ENCODE data around the gene TLR3. TPM values are rescaled to one million over a fixed set of nuclear protein-coding genes. Genes with fewer than 3 reads are reported as not detected.
"Not testable (repeated sequence)": the region's sequence is repeated elsewhere in the genome, so short reads cannot be mapped to it uniquely, and the experiment has no call there.

TLR3 gene
- total and polyA plus RNA-seq, 5 experiments from 2014 or later: 0.25 to 3.8 (median 0.43) TPM

DNA sequence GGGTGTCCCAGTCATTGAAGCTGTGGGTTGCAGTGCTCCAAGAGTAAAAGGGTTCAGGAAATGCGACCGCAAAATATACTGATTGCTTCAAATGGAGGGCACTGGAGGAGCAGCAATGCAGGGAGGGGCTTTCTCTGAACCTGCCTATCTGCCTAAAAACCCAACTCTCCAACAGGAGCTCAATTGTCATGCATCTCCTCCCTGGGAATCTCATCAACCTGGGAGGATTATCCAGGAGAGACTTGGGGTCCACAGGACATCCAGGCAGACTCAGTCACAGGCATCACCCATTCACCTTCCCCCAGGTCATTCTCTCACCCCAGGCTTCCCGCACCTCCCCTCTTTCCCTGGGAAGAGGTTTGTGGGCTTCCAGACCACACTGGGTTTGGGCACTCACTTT lies 38.2 kb upstream of the TLR3 start:
- Mint-ChIP-seq H3K27me3 (peaks cover 20 to 34% (median 21%) of the 10 kb centered on the region in 5 donors), H3K9me3 (peaks cover 0 to 41% (median 8%) of the 10 kb centered on the region in 9 donors), H3K27ac (no peak overlapping the region), H3K4me3 (no peak overlapping the region), H3K36me3 (peaks cover 0 to 9% (median 0%) of the 10 kb centered on the region in 3 donors), H3K4me1 (no peaks in the 10 kb centered on the region)
- DNase-seq: no peak
- no peak for ATAC-seq
- POLR2A ChIA-PET: no interaction called here

DNA sequence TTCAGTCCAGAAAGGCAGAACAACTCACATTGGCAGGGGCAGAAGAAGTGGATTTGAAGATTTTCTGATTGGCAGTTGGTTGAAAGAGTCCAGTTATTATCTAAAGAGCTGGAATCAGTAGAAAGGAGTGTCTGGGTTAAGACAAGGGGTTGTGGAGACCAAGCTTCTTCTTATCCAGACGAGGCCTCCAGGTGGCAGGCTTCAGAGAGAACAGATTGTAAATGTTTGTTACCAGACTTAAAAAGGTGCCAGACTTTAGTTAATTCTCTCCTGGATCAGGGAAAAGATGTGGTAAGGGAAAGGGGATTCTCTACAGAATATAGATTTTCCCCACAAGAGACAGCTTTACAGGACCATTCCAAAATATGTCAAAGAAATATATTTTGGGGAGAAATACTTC lies 36.7 kb upstream of the TLR3 start:
- Mint-ChIP-seq H3K4me1 (no peaks in the 10 kb centered on the region), H3K4me3 (no peak overlapping the region), H3K27me3 (peaks cover 22 to 44% (median 25%) of the 10 kb centered on the region in 5 donors), H3K36me3 (peaks cover 0 to 9% (median 0%) of the 10 kb centered on the region in 3 donors), H3K9me3 (peaks cover 0 to 41% (median 8%) of the 10 kb centered on the region in 9 donors), H3K27ac (no peak overlapping the region)
- POLR2A ChIA-PET: no interaction called here
- ATAC-seq: no peak
- DNase-seq: no peak

DNA sequence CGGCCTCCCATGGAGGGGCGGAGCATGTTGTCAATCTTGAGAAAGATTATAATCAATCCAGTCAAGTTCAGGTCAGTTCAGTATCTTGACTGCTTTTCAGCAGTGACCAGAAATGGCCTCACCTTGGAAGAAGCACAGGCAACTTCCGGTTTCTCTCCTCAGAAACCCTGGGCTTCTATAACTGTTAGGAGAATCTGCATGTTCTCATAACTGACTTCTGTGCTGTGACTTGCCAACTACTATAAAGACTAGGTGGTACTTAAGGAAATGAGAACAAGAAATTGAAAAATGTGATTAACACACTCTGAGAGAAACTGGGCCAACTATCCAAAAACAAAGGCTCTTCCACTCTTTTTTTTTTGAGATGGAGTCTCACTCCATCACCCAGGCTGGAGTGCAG lies 35.9 kb upstream of the TLR3 start:
- ATAC-seq: no peak
- H3K4me1 Mint-ChIP-seq: no peaks in the 10 kb centered on the region
- peaks cover 27 to 52% (median 28%) of the 10 kb centered on the region in 5 donors for H3K27me3 Mint-ChIP-seq
- H3K4me3 Mint-ChIP-seq: no peak overlapping the region
- H3K36me3 Mint-ChIP-seq: peaks cover 0 to 9% (median 0%) of the 10 kb centered on the region in 3 donors
- H3K9me3 Mint-ChIP-seq: peaks cover 0 to 41% (median 8%) of the 10 kb centered on the region in 9 donors
- DNase-seq: no peak
- POLR2A ChIA-PET: no interaction called here
- H3K27ac Mint-ChIP-seq: no peak overlapping the region

DNA sequence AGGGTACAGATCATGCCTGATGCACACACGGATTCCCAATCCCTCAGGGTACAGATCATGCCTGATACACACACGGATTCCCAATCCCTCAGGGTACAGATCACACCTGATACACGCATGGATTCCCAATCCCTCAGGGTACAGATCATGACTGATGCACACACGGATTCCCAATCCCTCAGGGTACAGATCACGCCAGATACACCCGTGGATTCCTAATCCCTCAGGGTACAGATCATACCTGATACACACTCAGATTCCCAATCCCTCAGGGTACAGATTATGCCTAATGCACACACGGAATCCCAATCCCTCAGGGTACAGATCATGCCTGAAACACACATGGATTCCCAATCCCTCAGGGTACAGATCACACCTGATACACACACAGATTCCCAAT lies 34.3 kb upstream of the TLR3 start:
- H3K27ac Mint-ChIP-seq, ATAC-seq, DNase-seq, H3K36me3 Mint-ChIP-seq, H3K4me3 Mint-ChIP-seq, POLR2A ChIA-PET, H3K4me1 Mint-ChIP-seq: not testable (repeated sequence)
- H3K27me3 Mint-ChIP-seq: peaks cover 23 to 57% (median 35%) of the 10 kb centered on the region in 5 donors
- peaks cover 0 to 41% (median 8%) of the 10 kb centered on the region in 9 donors for H3K9me3 Mint-ChIP-seq

DNA sequence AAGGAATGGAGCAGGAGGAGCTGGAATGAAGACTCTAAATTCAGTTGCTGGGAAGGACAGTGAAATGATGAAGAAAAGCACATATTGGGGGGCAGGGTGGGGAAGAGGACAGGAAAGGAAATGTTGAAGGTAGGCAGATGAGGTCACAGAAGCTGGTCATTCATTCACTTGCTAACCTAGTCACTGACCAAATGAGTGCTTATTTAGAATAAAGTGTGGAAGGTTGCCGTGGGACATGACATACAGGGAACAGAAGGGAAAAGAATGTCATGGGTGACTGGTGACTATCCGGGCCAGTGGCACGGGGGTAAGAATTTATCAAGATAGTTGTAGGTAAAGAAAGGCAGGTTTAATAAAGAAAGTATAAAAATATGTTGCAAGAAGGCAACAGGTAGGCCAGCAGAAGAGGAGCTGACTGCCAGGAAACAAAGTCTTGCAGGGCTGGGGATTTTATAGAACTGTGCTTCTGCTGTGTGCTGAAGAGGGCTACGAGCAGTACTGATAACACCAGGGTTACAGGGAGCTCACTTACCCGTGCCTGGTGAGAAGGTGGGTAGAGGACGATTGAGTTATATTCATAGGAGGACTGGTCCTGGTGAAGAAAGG lies 31.9 kb upstream of the TLR3 start:
- H3K9me3 Mint-ChIP-seq: peaks cover 0 to 35% (median 8%) of the 10 kb centered on the region in 9 donors
- H3K27ac Mint-ChIP-seq: no peak overlapping the region
- DNase-seq: no peak
- no peak overlapping the region for H3K4me3 Mint-ChIP-seq
- H3K27me3 Mint-ChIP-seq: peaks cover 15 to 37% (median 30%) of the 10 kb centered on the region in 5 donors
- POLR2A ChIA-PET: no interaction called here
- no peak for ATAC-seq
- peaks cover 0 to 3% (median 0%) of the 10 kb centered on the region in 4 donors for H3K4me1 Mint-ChIP-seq
- peaks cover 0 to 5% (median 0%) of the 10 kb centered on the region in 3 donors for H3K36me3 Mint-ChIP-seq

DNA sequence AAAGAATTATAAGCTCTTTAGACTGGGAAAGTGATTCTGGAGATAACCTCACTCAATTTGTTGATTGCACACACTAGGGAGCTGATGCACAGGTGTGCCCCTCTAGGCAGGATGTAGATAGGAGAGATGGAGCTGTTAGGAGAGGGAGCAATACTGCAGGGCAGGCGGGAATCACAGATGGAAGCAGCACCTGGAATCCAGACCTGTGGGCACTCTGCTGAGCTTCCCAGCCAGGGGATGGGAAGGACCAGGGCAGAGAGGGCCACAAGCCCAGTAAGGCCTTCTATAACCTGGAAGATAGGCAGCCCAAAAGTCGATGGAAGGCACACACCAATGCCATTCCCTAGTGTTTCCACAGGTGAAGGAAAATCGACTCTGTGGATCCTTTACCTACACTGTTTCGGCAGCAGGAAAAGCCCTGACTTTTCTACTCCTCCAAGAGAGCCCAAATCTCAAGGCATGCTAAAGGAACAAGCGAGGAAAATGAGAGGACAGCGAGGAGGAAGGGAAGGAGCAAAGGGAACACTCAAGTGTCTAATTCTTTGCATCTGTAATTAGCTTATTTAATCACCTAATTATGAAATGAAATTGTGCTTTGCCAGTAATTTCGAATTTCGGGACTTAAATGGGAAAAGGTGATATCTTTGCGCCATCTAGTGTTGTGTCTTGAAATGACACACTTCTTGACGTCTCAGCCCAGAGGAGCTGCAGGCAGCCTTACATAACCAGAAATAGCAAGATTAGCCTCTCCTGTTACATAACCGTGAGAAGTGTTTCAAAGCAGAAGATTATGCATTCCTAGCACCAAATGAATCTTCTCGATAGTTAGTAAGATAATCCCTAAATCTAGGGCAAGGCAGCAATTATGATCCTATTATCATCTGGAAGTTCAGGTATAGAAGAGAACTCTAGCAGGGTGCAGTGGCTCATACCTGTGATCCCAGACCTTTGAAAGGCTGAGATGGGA lies 31.0 kb upstream of the TLR3 start:
- ATAC-seq (no peak), DNase-seq (peak in 4 of 10 donors; percentile 8 to 24 (median 16))
- Mint-ChIP-seq H3K4me1 (peaks cover 0 to 3% (median 0%) of the 10 kb centered on the region in 4 donors), H3K27ac (peak overlapping the region in 1 of 10 donors; percentile 6), H3K9me3 (peaks cover 0 to 26% (median 8%) of the 10 kb centered on the region in 9 donors), H3K27me3 (peaks cover 17 to 33% (median 30%) of the 10 kb centered on the region in 5 donors), H3K36me3 (peaks cover 0 to 5% (median 0%) of the 10 kb centered on the region in 3 donors), H3K4me3 (no peak overlapping the region)
- POLR2A ChIA-PET: no interaction called here

DNA sequence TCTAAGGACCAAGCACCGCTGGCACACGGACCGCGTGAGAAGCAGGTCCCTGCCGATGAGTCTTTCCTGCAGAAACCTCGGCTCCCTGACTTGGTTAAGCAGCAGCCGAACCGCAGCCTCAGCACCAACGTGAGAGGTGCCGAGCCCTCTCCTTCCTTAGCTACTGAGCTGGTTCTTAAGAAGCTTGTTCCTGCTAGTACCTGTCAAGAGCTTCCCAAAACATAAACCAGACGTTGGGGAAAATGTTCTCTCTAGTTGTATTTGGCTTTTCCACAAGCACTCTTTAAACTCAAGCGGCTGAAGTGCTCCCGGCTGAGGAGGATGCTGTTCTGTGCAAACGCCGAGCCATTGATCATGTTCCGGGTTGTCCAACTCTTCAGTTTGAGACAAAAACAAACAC lies 29.3 kb upstream of the TLR3 start:
- no peak overlapping the region for H3K27ac Mint-ChIP-seq
- H3K36me3 Mint-ChIP-seq: peaks cover 0 to 5% (median 0%) of the 10 kb centered on the region in 3 donors
- peaks cover 0 to 3% (median 0%) of the 10 kb centered on the region in 4 donors for H3K4me1 Mint-ChIP-seq
- H3K27me3 Mint-ChIP-seq: peaks cover 15 to 33% (median 30%) of the 10 kb centered on the region in 5 donors
- no peak overlapping the region for H3K4me3 Mint-ChIP-seq
- DNase-seq (no peak), ATAC-seq (no peak)
- H3K9me3 Mint-ChIP-seq: peaks cover 0 to 18% (median 4%) of the 10 kb centered on the region in 9 donors
- POLR2A ChIA-PET: no interaction called here

DNA sequence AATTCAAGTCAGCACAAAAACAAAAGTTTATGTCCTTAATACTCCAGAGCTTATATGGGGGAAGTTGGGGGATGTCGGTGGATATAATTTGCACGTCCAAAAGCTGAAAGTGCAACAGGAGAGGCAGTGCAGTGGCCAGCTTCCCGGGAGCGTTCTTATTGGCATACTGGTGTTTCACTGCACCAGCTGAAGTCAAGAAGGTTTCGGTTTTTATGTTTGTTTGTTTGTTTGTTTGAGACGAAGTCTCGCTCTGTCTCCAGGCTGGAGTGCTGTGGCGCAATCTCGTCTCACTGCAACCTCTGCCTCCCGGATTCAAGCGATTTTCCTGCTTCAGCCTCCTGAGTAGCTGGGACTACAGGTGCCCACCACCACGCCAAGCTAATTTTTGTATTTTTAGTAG lies 28.6 kb upstream of the TLR3 start:
- Mint-ChIP-seq H3K27me3 (peaks cover 15 to 33% (median 30%) of the 10 kb centered on the region in 5 donors), H3K9me3 (peaks cover 0 to 13% (median 0%) of the 10 kb centered on the region in 9 donors), H3K27ac (no peak overlapping the region), H3K4me1 (peaks cover 0 to 3% (median 0%) of the 10 kb centered on the region in 4 donors), H3K36me3 (no peaks in the 10 kb centered on the region), H3K4me3 (no peak overlapping the region)
- POLR2A ChIA-PET: no interaction called here
- ATAC-seq: no peak
- DNase-seq: no peak

DNA sequence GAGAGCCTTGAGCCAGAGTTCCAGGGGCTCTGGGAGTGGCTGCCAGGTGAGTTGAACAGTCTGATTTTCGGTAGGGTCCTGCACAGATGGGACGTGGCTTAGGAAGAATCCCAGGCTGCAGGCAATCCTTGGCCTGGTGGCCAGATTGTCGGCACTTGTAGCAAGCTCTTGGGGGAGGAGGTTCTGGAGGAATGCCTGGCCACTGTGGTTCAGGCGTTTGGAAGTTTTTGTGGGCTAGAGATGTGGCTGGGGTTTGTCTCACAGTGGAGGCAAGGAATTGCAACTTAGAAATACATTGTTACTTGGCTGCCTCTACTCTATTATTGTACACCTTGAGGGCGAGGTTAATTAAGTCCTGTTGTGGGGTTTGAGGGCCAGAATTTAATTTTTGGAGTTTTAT lies 21.5 kb upstream of the TLR3 start:
- ATAC-seq, H3K36me3 Mint-ChIP-seq, H3K27me3 Mint-ChIP-seq, H3K4me1 Mint-ChIP-seq, DNase-seq, POLR2A ChIA-PET, H3K27ac Mint-ChIP-seq, H3K9me3 Mint-ChIP-seq, H3K4me3 Mint-ChIP-seq: not testable (repeated sequence)

DNA sequence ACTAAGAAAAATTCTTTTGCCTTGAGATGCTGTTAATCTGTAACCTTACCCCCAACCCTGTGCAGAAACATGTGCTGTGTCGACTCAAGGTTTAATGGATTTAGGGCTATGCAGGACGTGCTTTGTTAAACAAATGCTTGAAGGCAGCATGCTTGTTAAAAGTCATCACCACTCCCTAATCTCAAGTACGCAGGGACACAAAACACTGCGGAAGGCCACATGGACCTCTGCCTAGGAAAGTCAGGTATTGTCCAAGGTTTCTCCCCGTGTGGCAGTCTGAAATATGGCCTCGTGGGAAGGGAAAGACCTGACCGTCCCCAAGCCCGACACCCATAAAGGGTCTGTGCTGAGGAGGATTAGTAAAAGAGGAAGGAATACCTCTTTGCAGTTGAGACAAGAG lies 18.8 kb upstream of the TLR3 start:
- H3K4me3 Mint-ChIP-seq, H3K4me1 Mint-ChIP-seq, ATAC-seq, POLR2A ChIA-PET, H3K27ac Mint-ChIP-seq, H3K9me3 Mint-ChIP-seq, DNase-seq, H3K36me3 Mint-ChIP-seq, H3K27me3 Mint-ChIP-seq: not testable (repeated sequence)

DNA sequence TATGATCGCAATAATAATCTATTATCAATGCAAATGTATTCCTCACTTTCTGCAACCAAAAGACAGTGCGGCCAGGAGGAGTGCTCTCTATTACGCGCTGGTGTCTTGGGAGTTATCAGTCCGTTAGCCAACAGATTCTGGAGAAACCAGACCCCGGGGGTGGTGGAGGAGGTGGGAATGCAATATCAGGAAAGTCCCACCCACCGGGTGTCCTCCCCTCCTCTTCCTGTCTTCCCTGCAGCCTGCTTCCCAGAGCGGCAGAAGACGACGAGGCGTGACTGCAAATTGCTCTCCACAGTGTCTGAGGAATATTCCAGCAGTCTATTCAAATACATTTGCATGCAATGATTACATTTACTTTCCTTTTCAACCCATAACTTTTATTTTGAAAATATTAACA lies 17.9 kb upstream of the TLR3 start:
- H3K9me3 Mint-ChIP-seq: peaks cover 0 to 2% (median 0%) of the 10 kb centered on the region in 9 donors
- H3K4me3 Mint-ChIP-seq: no peak overlapping the region
- no peaks in the 10 kb centered on the region for H3K4me1 Mint-ChIP-seq
- peaks cover 0 to 4% (median 0%) of the 10 kb centered on the region in 5 donors for H3K27me3 Mint-ChIP-seq
- no peak for ATAC-seq
- no peaks in the 10 kb centered on the region for H3K36me3 Mint-ChIP-seq
- DNase-seq: no peak
- POLR2A ChIA-PET: no interaction called here
- no peak overlapping the region for H3K27ac Mint-ChIP-seq

DNA sequence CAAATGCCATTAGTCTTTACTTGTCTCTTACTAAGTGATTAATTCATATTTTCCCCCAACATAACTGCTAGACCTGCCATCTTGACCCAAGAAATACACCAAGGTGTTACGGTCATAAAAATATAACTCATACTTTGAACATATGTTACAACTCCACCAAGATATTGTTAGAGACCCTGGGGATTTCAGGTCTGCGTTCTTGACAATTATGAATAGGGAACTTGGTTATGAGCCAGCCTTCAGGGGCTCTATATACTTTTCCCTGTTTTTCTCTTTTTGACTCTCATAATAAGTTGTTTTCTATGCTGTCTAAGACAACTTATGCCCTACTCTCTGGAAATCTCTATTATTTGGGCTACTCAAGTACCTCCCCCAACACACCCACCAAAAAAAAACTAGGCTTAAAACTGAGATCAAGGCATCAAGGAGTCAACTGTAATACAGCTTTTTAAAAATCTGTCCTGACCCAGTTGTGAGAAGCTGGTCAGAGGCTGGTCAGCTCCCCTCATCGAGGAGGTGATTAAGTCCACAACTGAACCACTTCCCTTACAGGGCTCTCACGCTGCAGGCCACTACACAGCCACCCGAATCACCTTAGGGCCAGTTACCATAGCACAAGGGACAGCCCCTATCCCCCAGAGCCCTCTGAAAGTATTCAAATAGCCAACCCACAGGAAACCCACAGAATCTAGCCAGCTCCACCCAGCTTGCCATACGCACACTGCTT lies 10.5 kb upstream of the TLR3 start:
- H3K36me3 Mint-ChIP-seq: peaks cover 0 to 4% (median 0%) of the 10 kb centered on the region in 3 donors
- peaks cover 0 to 12% (median 3%) of the 10 kb centered on the region in 9 donors for H3K9me3 Mint-ChIP-seq
- H3K27me3 Mint-ChIP-seq: peaks cover 4 to 28% (median 16%) of the 10 kb centered on the region in 5 donors
- H3K27ac Mint-ChIP-seq: peak overlapping the region in 1 of 10 donors; percentile 60
- POLR2A ChIA-PET: no interaction called here
- H3K4me1 Mint-ChIP-seq: peaks cover 3 to 18% (median 9%) of the 10 kb centered on the region in 4 donors
- ATAC-seq (no peak), DNase-seq (no peak)
- H3K4me3 Mint-ChIP-seq: peak overlapping the region in 1 of 10 donors; percentile 62

Measured in naive thymus-derived CD8-positive, alpha-beta T cell (primary cell).